ENCODE measurements around the gene LSP1.

Gene LSP1

GRCh38 chr11:1888347-1888753, 35.5 kb downstream of the LSP1 start:
- in situ Hi-C loops (cut with MboI; ENCODE audit: low sequenced_read_pairs) = no loop called here

GRCh38 chr11:1888811-1889210, 35.9 kb downstream of the LSP1 start:
- in situ Hi-C loops (cut with MboI; ENCODE audit: low sequenced_read_pairs) = no loop called here

DNA sequence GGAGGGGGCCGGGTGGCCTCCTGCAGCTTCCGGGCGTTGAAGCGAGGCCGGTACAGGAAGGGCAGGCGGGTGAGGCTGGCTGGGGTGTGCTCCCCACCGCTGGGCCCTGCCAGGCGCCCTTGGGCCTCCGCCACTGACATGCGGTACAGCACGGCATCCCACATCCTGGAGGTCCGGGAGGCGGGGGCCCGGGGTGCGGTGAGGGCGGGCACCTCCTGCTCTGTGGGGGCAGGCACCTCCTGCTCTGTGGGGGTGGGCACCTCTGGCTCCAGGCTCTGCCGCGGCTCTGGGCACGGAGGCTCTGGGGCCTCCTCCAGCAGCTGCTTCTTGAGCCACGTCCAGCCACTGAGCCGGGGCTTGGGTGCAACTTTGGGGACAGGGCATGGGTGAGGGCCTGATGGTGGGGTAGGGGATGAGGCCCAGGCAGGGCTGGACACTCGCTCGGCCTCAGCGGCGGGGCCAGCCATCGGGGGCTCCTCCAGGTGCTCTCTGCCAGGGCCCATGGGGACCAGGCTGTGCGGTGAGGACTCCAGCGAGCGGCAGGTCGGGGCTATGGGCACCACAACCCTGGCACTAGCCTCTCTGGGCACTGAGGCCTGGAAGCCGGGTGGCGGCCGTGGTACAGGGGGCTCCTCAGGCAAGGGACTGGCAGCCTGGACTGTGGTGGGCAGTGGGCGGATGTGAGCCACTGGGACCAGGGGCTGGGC, 36.5 kb downstream of the LSP1 start:
- in situ Hi-C loops (cut with MboI; ENCODE audit: low sequenced_read_pairs) = no loop called here

- in situ Hi-C loops (cut with MboI; ENCODE audit: low sequenced_read_pairs) = no loop called here
Measured at GRCh38 chr11:1889941-1890855, 37.3 kb downstream of the LSP1 start.

GRCh38 chr11:1890856-1891830, 38.3 kb downstream of the LSP1 start:
- in situ Hi-C loops (cut with MboI; ENCODE audit: low sequenced_read_pairs) = no loop called here

- in situ Hi-C loops (cut with MboI; ENCODE audit: low sequenced_read_pairs) = no loop called here
Measured at GRCh38 chr11:1891831-1892115, 38.9 kb downstream of the LSP1 start, which contains the start of gene PRR33. Gene PRR33, minus strand, starts transcription at chr11:1891895. Its CDS starts 1,311 bp downstream, at chr11:1890584.

DNA sequence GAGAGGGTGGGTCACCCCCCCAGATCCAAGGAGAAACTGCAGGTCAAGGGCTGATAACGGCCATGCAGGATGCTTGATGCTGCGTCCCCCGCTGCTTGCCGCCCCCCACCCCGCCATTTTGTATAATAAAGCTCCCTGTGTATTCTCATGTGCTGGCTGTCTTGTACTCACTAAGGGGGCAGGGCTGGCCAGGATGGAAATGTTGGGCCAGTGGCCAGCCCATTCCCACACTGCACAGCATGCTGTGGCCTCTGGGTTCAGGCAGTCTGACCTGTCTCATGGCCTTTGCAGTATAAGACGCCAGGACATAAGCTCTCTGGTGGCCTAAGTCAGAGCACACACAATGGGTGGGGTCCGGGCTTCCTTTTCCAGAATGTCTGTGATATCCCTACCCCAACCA, 39.2 kb downstream of the LSP1 start:
- in situ Hi-C loops (cut with MboI; ENCODE audit: low sequenced_read_pairs) = no loop called here

GRCh38 chr11:1892558-1892957, 39.7 kb downstream of the LSP1 start:
- in situ Hi-C loops (cut with MboI; ENCODE audit: low sequenced_read_pairs) = no loop called here

DNA sequence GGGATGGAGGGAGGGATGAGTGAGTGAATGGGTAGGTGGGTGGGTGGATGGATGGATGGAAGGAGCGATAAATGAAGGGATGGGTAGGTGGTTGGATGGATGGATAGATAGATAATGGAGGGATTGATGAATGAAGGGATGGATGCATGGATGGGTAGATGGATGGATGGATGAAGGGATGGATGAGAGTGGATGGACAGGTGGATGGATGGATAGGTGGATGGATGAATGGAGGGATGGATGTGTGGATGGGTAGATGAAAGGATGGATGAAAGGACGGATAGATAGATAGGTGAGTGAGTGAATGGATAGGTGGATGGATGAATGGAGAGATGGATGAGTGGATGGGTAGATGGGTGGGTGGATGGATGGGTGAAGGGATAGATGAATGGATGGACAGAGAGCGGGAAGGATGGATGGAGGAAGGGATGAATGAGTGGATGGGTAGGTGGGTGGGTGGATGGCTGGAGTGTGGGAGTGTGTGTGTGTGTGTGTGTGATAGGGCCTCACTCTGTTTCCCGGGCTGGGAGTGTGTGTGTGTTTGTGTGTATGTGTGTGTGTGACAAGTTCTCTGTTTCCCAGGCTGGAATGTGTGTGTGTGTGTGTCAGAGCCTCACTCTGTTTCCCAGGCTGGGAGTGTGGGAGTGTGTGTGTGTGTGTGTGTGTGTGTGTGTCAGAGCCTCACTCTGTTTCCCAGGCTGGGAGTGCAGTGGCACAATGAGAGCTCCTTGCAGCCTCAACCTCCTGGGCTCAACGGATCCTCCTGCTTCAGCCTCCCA, 40.9 kb downstream of the LSP1 start:
- in situ Hi-C loops (cut with MboI; ENCODE audit: low sequenced_read_pairs) = no loop called here

DNA sequence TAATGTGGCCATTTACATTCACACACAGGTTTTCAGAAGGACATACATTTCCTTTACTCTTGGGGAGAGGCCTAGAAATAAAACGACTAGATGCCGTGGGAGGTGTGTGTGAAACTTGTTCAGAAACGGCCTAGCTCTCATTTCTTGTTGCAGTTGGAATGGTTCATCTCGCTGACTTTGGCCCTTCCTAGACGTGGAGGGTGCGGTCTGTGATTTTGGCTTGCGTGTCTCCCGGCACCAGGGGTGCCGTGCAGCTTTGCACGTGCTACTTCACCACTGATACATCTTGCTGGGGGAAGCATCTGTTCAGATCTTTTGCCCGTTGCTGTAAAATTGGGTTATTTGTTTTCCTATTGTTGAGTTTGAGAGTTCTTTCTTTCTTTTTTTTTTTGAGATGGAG, 41.9 kb downstream of the LSP1 start:
- in situ Hi-C loops (cut with MboI; ENCODE audit: low sequenced_read_pairs) = no loop called here

DNA sequence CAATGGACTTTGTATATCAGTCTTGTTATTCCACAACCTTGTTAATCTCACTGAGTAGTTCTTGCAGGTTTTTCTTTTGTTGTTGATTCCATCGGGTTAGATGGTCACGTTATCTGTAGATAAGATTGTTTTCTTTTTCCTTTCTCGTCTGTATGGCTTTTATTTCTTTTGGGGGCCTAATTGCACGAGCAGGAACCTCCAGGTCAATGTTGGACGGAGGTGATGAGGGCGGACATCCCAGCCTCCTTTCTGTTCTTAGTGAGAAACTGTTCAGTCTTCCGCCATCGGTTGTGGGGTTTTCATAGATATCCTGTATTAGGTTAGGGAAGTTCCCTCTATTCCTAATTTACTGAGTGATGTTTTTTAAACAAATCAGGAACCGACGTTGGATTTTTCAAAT, 43.6 kb downstream of the LSP1 start:
- in situ Hi-C loops (cut with MboI; ENCODE audit: low sequenced_read_pairs) = no loop called here

DNA sequence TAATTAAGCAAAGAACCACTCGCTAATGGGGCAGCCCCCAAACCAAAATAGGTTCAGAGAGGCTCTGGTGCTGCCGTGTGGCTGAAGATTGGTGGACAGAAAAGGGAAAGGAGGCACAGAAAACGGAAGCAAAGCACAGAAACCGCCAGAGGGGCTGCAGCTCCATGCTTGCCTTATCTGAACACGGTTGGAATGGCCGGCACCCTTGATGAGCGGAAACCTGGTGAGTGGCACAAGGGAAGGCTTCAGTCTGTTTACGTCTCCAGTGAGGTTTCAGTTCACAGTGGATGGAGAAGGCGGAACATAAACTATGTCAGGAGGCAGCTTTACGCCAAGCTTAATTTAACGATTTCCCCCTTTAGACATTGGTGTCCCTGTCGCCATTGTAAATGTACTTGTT, 44.0 kb downstream of the LSP1 start:
- in situ Hi-C loops (cut with MboI; ENCODE audit: low sequenced_read_pairs) = no loop called here

DNA sequence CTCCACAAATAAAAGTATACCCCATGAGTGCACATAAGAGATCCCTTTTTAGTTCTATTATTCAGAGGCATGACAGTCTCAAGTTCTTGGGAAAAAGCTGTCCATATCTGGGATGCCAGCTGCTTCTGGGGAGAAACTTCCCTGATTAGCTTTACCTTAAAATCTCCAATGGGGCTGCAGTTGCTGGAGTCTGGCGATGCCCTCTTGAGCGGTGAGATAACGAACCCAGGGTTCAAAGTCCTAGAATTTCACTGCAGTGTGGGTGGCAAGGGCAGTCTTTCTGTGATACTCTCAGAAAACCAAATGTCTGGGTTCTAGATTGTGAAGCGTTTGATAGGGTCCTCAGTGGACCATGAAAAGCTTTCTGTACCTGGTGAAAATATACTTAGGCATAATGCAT, 46.2 kb downstream of the LSP1 start:
- in situ Hi-C loops (cut with MboI; ENCODE audit: low sequenced_read_pairs) = no loop called here

DNA sequence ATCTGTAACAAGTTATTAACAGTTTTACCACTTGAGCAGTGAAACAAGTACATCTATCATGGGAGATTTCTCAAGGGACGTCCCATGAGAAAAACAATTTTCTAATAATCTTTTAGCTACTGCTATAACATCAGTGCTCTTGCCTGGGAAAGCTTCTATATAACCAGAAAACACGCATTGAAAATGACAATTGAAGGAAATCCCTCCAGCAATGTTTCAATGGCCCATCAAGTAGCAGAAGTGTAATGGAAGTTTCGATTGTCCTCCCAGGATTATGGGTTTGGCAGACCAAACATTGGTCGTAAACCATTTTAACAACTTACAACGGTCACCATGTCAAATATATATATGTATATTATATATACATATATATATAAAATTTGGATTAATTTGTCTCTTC, 46.8 kb downstream of the LSP1 start:
- in situ Hi-C loops (cut with MboI; ENCODE audit: low sequenced_read_pairs) = no loop called here

DNA sequence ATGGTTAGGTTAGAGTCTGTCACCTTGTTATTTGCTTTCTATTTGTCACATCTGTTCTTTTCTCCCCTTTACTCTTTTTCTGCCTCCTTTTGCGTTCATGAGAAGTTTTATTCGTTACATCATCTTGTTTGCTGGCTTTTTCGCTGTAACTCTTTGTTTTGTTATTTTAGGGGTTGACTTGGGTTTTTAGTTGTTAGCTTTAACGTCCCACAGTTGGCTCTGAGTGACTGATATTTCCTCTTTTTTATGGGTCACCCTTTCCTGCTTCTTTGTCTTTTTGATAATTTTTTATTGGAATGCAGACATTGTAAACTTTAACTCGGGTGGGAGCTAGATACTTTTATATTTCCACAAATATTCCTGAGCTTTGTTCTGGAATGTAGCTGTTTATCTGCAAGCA, 53.3 kb downstream of the LSP1 start:
- in situ Hi-C loops (cut with MboI; ENCODE audit: low sequenced_read_pairs) = no loop called here

DNA sequence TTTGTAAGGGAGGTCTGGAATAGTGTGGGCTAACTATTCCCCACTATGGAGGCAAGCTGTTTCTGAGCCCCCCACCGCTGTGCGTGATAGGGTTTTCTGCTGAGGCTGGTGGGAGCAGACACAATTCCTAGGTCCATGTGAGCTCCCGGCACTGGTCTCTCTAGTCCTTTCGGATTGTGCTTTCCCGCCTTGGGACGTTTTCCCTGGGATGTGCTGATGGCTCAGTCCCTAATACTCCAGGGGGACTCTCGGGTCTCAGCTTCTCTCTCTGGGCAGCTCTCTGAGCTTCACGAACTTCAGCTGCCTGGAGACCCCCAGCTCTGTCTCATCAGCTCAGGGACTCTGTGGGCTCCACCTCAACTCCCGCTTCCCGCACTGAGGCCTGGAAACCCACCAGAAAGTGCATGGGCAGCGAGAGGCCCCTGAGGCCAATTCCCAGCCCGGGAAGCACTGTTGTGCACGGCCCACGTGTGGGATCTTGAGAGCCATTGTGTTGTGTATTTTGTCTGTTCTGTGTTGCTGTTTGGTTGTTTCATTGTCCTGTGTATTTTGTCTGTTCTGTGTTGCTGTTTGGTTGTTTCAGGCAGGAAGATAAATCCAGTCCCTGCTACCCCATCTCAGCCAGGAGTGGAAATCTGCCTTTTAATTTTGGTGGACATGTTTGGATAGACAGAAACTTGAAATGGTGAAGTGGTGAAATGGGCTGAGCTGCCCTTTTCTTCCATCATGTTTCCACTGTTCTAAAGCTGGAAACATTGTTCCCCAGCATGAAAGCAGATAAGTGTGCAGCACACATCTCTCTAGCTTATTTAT, 53.9 kb downstream of the LSP1 start:
- in situ Hi-C loops (cut with MboI; ENCODE audit: low sequenced_read_pairs) = no loop called here

- in situ Hi-C loops (cut with MboI; ENCODE audit: low sequenced_read_pairs) = no loop called here
Measured at GRCh38 chr11:1908618-1909017, 55.7 kb downstream of the LSP1 start.

GRCh38 chr11:1909524-1909923, 56.6 kb downstream of the LSP1 start:
- in situ Hi-C loops (cut with MboI; ENCODE audit: low sequenced_read_pairs) = no loop called here

GRCh38 chr11:1912289-1912878, 59.5 kb downstream of the LSP1 start:
- in situ Hi-C loops (cut with MboI; ENCODE audit: low sequenced_read_pairs) = no loop called here

Data from HL-60/S4 treated with phorbol 12-myristate 13-acetate at 8.2 ng/mL for 4 days and 3 days (cell line).